Activated CD8-positive, alpha-beta memory T cell treated with anti-CD3 and anti-CD28 coated beads, Interleukin-2, amount 10 ng/mL, durations not matched to agents 7 days and 5 days (primary cell): ENCODE results near the gene PMFBP1. TPM values are rescaled to one million over a fixed set of nuclear protein-coding genes. Genes with fewer than 3 reads are reported as not detected.

ENCODE experiments used
- ATAC-seq: fragments of 150-1000 bp; cut with Tn5 transposase; one replicate; pipeline ENCODE4 v1.10.0; 2021; ENCODE audit warnings: moderate library complexity
- CTCF ChIA-PET: fragments of 350-600 bp; sonication (Branson Sonifier 250); formaldehyde crosslinking; loops from one replicate; lab custom pipeline; 2021; ENCODE audit warnings: antibody characterized with exemption; lab: Charles Lee
- DNase-seq: peaks from one replicate; pipeline ENCODE4 v3.0.0-alpha.2; 2020
- H3K27ac Mint-ChIP-seq: one replicate; pipeline ENCODE4 v1.8.0; 2021; ENCODE audit warnings: mild to moderate bottlenecking, mixed read lengths
- H3K27me3 Mint-ChIP-seq: one replicate; pipeline ENCODE4 v1.8.0; 2021; ENCODE audit warnings: mixed read lengths
- H3K36me3 Mint-ChIP-seq: one replicate; pipeline ENCODE4 v1.8.0; 2021; ENCODE audit warnings: mild to moderate bottlenecking, mixed read lengths
- H3K4me1 Mint-ChIP-seq: one replicate; pipeline ENCODE4 v1.8.0; 2021; ENCODE audit warnings: mixed read lengths
- H3K4me3 Mint-ChIP-seq: one replicate; pipeline ENCODE4 v1.8.0; 2021; ENCODE audit warnings: mild to moderate bottlenecking, moderate library complexity, mixed read lengths
- H3K9me3 Mint-ChIP-seq: one replicate; pipeline ENCODE4 v1.8.0; 2022; ENCODE audit warnings: low read depth, mixed read lengths
- total RNA-seq, 2 experiments: library from RNA; stranded (reverse); gene quantifications; one replicate each; pipeline ENCODE4 v1.2.3, GENCODE V29; 2021

PMFBP1 gene
- total RNA-seq, 2 experiments from 2014 or later, result 2.1 to 6.3 TPM

DNA sequence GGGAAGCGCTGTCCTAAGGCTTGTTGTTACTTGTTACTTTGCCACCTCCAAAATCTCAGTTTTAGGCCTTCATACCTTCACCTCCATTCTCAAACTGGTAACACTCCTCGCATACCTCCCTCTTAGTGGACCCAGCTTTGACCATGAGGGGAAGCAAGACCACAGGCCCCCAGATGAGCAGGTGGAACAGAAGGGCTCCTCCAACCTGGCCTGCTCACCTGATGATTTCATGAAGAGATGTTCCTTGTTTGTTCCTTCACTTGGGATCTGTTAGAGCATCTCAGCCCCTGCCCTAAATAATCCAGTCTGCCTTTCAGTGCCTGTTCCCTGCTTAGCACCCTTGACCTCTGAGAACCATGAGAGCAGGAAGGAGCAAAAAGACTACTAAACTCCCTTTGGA is 49.6 kb downstream of the PMFBP1 start:
- ATAC-seq (no peak), DNase-seq (no peak)
- no peaks in the 10 kb centered on the region for H3K4me1 Mint-ChIP-seq
- CTCF ChIA-PET, result interaction anchor here (1.2 kb wide), 1 partner anchor 27 kb away, joined by 3 read pairs; no protein-coding TSS in a partner anchor
- no peak overlapping the region for H3K4me3 Mint-ChIP-seq
- H3K9me3 Mint-ChIP-seq, result no peaks in the 10 kb centered on the region
- H3K36me3 Mint-ChIP-seq, result no peaks in the 10 kb centered on the region
- no peaks in the 10 kb centered on the region for H3K27me3 Mint-ChIP-seq
- H3K27ac Mint-ChIP-seq, result no peak overlapping the region

DNA sequence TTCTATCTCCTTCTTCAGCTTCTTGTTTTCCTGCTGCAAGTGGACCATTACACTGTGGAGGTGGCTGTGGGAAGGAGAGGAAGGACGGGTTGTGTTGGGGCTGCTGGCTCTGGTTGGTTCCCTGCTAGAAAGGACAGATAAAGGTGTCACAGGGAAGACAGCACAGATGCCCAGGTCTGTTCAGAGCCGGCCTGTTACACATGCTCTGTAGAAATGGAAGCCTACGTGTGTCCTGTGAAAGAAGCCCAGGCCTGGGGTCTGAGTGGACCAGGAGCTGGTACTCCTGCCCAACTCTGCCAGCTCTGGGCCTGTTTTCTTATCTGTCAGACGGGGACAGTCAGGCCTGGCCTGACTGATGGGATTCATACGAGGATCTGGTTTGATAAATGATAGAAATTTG is 51.9 kb downstream of the PMFBP1 start:
- no peak overlapping the region for H3K27ac Mint-ChIP-seq
- H3K27me3 Mint-ChIP-seq, result no peaks in the 10 kb centered on the region
- DNase-seq (no peak), ATAC-seq (no peak)
- H3K4me1 Mint-ChIP-seq, result no peaks in the 10 kb centered on the region
- H3K9me3 Mint-ChIP-seq, result no peaks in the 10 kb centered on the region
- H3K4me3 Mint-ChIP-seq, result no peak overlapping the region
- no peaks in the 10 kb centered on the region for H3K36me3 Mint-ChIP-seq
- CTCF ChIA-PET, result no interaction called here

DNA sequence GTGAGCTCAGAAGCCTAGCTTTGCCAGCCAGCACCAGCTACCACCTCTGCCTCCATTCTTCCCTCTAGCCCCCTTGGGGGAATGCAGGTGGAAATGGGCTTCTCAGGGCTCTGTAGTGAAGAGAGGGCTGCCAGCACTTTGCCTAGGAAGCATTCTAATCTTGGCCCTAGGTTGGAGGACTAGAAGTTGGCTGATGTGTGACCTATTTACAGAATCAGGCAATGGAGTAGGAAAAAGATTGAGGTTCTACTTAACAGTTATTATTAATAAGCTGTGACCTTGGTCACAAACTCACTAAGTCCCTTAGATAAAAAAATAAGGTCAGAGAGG is 58.4 kb downstream of the PMFBP1 start:
- H3K27ac Mint-ChIP-seq, result no peak overlapping the region
- H3K27me3 Mint-ChIP-seq, result no peaks in the 10 kb centered on the region
- ATAC-seq (no peak), DNase-seq (no peak)
- CTCF ChIA-PET, result interaction anchor here (1.7 kb wide), 1 partner anchor 11 kb away, joined by 6 read pairs; no protein-coding TSS in a partner anchor
- peaks cover 30% of the 10 kb centered on the region for H3K36me3 Mint-ChIP-seq
- H3K4me3 Mint-ChIP-seq, result no peak overlapping the region
- H3K4me1 Mint-ChIP-seq, result no peaks in the 10 kb centered on the region
- no peaks in the 10 kb centered on the region for H3K9me3 Mint-ChIP-seq

DNA sequence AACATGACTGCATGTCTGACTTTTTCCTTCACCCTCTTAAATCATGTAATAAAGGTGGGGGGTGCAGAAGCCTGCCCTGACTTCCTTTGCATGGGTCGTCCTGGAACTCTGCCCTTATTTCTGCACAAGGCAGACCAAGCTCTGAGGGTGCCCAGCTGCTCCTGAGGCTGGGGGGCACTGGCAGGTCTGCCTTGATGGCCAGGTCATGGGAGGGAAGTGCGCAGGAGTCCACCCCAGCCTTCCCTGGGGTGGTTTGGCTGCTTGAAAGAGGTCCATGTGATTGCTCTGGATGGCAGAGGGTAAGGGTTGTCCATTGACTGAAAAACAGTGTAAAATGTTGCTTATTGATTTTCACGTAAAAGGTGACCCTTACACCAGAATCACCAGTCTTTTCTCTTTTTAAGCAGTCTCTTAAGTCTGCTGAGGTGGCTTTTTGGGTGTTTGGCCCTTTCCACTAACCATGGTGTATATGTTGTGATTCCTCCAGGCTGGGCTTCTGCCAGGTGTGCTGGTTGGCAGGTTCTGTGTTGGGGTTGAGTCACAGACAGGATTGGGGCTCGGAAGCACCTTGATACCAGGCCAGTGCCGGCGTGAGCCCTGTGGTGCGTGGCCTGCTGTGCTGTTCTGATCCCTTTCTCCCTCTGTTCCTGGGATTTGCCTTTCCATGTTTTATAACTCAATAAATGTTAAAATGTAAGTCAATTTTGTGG is 58.9 kb downstream of the PMFBP1 start:
- CTCF ChIA-PET, result interaction anchor here (1.7 kb wide), 1 partner anchor 11 kb away, joined by 6 read pairs; no protein-coding TSS in a partner anchor
- no peaks in the 10 kb centered on the region for H3K27me3 Mint-ChIP-seq
- no peaks in the 10 kb centered on the region for H3K9me3 Mint-ChIP-seq
- no peak overlapping the region for H3K27ac Mint-ChIP-seq
- no peak overlapping the region for H3K4me3 Mint-ChIP-seq
- no peak for ATAC-seq
- H3K36me3 Mint-ChIP-seq, result peaks cover 34% of the 10 kb centered on the region
- no peak for DNase-seq
- H3K4me1 Mint-ChIP-seq, result no peaks in the 10 kb centered on the region

DNA sequence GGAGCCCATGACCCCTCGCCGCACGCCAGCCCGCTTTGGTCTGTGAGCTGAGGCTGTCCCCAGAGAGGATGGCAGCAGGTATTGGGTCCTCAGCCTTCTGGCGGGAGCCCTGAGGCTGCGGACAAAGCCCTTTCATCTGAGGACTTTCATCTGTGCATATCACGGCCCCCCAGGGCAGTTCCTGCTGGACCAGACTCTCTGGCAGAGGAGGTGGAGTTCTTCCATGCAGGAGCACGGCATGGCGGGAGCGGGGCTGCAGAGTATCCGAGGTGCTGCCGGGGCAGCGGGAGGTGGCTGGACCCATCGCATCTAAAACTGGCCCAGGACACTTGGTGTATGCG is 59.5 kb downstream of the PMFBP1 start:
- Mint-ChIP-seq H3K4me3 (no peak overlapping the region), H3K36me3 (peaks cover 37% of the 10 kb centered on the region)

DNA sequence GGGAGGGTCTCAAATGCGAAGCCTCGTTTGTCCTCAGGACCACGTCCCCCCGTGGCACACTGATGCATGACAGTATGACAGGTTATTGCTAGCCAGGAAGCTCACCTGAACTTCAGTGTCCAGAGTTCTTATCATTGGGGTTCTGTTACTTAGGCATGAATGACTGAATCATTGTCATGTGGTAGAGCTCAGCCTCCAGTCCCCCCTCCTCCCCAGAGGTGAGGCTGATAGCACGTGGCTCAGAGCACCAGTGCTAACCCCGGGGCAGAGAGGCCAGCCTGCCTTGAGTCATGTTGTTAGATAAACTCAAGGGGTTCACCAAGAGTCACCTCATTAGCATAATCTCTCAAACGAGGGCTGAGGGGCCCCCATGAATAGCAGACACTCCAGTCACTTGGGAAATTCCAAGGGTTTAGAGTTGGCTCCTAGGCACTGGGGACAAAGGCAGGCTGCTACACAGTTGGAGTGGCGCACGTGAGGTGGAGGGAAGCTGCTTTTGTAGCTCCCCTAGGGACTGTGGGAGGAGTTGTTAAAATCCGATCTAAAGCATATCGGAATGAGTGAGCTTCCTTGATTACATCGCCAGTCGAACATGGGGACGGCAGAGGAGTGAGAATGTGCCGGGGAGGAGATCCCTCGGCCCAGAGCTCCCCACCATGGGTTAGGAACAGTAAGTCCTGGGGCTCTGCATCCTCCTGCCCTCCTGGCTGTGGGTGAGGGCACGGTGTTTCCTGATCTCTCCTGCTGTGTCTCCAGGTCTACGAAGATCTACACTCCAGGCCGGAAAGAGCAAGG is 60.1 kb downstream of the PMFBP1 start:
- Mint-ChIP-seq H3K9me3 (no peaks in the 10 kb centered on the region), H3K36me3 (peaks cover 42% of the 10 kb centered on the region), H3K27me3 (no peaks in the 10 kb centered on the region), H3K4me1 (no peaks in the 10 kb centered on the region), H3K27ac (no peak overlapping the region), H3K4me3 (no peak overlapping the region)
- ATAC-seq (no peak), DNase-seq (no peak)
- CTCF ChIA-PET, result interaction anchor here (1.2 kb wide), 1 partner anchor 13 kb away, joined by 4 read pairs; no protein-coding TSS in a partner anchor

More for the DNA sequence above, 59.5 kb downstream of the PMFBP1 start:
- no peak overlapping the region for H3K27ac Mint-ChIP-seq
- ATAC-seq, result no peak
- DNase-seq, result no peak
- no peaks in the 10 kb centered on the region for H3K9me3 Mint-ChIP-seq
- H3K4me1 Mint-ChIP-seq, result no peaks in the 10 kb centered on the region
- no peaks in the 10 kb centered on the region for H3K27me3 Mint-ChIP-seq
- CTCF ChIA-PET, result interaction anchor here (1.2 kb wide), 1 partner anchor 12 kb away, joined by 4 read pairs; no protein-coding TSS in a partner anchor

DNA sequence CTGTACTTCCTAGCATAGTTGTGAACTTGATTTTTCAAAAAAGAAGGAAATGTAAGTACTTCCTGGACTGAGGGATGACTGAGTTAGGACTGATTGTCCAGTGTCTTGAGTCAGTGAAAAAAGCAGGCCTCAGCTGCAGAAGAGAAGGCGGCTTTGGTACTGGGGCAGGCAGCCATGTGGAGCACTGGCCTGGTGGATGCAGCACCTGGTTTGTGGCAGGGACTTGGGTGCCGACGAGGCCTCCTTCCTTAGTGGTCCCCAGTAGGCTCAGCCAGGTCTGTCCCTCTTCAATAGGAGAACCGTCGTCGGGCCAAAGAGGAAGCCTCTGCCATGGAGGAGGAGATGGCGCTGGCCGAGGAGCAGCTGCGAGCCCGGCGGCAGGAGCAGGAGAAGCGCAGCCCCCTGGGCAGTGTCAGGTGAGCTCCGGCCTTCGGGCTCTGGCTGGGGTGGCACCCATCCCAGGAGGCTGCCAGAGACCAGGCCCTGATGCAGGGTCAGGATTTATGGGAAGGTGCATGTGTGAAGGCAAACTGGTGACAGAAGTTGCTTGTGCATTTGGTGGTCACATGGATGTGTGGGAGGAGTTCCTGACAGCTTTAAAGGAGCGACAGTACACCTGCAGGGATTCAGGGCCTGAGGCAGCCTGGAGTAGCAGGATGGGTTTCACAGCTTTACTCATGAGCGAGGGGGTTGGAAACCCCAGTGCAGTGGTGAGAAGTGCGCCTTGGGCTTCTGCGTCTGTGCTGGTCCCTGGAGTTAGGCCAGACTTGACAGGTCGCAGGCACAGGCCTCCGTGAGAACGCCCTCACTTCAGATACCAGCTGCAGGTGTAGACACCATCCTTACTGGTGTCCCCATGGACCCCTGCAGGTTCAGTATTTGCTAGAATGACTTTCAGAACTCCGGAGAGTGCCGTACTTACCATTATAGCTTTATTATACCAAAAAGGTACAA is 61.0 kb downstream of the PMFBP1 start:
- Mint-ChIP-seq H3K36me3 (peaks cover 47% of the 10 kb centered on the region), H3K27ac (no peak overlapping the region), H3K4me1 (no peaks in the 10 kb centered on the region), H3K4me3 (no peak overlapping the region), H3K9me3 (no peaks in the 10 kb centered on the region), H3K27me3 (no peaks in the 10 kb centered on the region)
- no peak for ATAC-seq
- CTCF ChIA-PET, result interaction anchor here (1.2 kb wide), 1 partner anchor 14 kb away, joined by 4 read pairs; no protein-coding TSS in a partner anchor
- no peak for DNase-seq

DNA sequence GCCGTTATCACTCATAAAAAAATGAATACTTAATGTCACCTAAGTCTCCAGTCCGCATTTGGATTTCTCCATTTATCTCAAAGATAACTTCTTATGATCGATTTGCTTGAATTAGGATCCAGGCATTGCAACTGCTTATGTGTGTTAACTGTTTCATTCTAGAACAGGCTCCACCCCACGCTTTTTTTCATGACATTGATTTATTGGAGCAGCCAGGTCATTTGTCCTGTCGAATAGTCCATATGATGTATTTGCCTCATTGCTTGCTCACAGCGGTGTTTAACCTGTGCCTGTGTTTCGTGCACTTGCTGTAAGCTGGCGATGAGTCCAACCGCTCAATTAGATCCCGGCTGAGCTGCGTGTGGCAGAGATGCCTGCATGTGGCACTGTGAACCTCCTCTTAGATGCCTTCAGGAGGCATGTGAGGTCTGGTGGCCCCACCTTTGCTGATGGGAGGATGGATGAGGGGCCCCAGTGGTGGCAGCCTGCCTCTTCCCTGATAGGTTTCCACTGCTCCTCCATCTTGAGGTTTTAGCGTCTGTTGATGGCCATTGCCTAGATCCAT is 61.9 kb downstream of the PMFBP1 start:
- CTCF ChIA-PET, result no interaction called here
- no peaks in the 10 kb centered on the region for H3K4me1 Mint-ChIP-seq

DNA sequence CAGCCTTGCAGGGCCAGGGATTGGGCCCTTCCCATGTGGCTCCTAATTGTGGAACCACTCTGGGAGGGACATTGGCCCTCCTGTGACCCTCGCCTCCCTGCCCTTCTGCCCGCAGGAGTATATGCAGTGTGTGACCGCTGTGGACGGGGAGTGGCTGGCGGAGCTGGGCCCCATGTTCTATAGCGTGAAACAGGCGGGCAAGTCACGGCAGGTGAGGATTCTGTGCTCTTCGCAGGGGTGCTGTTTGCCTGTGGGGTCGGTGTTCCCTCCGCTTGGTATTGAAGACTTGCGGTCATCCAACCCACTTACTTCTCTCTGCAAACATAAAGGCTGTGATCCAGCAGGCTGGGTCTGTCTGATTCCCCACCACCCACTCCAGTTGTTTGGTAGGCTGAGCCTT is 62.7 kb downstream of the PMFBP1 start:
- no peak overlapping the region for H3K4me3 Mint-ChIP-seq
- no peak overlapping the region for H3K27ac Mint-ChIP-seq
- DNase-seq (no peak), ATAC-seq (no peak)
- H3K27me3 Mint-ChIP-seq, result no peaks in the 10 kb centered on the region
- no peaks in the 10 kb centered on the region for H3K4me1 Mint-ChIP-seq
- H3K9me3 Mint-ChIP-seq, result no peaks in the 10 kb centered on the region
- H3K36me3 Mint-ChIP-seq, result peaks cover 56% of the 10 kb centered on the region
- CTCF ChIA-PET, result no interaction called here

More for the DNA sequence above, 61.9 kb downstream of the PMFBP1 start:
- no peaks in the 10 kb centered on the region for H3K9me3 Mint-ChIP-seq
- no peaks in the 10 kb centered on the region for H3K27me3 Mint-ChIP-seq
- no peak for DNase-seq
- H3K36me3 Mint-ChIP-seq, result peaks cover 54% of the 10 kb centered on the region
- no peak overlapping the region for H3K27ac Mint-ChIP-seq
- ATAC-seq, result no peak
- no peak overlapping the region for H3K4me3 Mint-ChIP-seq

DNA sequence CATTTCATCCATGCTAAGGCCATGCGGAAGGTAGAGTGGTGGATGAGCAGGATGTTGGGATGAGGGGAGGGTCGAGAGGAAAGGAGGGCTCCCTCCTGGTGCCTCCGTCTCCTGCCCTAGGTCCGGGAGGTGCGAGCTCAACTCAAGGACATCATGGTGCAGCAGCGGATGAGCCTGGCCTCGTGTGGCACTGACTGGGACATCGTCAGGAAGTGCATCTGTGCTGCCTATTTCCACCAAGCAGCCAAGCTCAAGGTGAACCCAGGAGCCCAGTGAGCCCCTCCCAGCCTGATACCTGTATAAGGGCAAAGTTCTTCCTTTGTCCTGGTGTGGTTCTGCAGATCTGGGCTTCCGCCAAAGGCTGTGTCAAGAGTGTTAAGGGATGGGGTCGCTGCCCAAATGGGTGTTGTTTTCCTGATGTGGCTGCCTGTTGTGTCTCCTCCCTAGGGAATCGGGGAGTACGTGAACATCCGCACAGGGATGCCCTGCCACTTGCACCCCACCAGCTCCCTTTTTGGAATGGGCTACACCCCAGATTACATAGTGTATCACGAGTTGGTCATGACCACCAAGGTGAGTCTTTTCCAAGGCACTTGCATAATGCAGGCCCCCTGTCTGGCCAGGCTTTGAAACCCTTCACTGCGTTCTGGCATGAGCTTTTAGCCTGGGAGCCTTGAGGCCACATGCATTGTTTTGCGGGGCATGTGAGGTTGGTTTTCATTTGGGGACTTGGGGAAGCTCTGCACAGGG is 63.4 kb downstream of the PMFBP1 start:
- Mint-ChIP-seq H3K27ac (no peak overlapping the region), H3K4me3 (no peak overlapping the region), H3K4me1 (no peaks in the 10 kb centered on the region), H3K9me3 (no peaks in the 10 kb centered on the region), H3K27me3 (no peaks in the 10 kb centered on the region), H3K36me3 (peaks cover 62% of the 10 kb centered on the region)
- ATAC-seq (no peak), DNase-seq (no peak)
- CTCF ChIA-PET, result no interaction called here

DNA sequence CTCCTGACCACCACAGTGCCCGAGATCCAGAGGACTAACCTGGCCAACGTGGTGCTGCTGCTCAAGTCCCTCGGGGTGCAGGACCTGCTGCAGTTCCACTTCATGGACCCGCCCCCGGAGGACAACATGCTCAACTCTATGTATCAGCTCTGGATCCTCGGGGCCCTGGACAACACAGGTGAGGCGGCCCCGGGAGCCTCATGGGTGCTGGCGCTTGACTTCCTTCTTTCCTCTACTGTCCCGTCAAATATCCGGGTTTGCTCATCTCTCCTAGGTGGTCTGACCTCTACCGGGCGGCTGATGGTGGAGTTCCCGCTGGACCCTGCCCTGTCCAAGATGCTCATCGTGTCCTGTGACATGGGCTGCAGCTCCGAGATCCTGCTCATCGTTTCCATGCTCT is 64.6 kb downstream of the PMFBP1 start:
- Mint-ChIP-seq H3K27me3 (no peaks in the 10 kb centered on the region), H3K4me1 (no peaks in the 10 kb centered on the region), H3K27ac (no peak overlapping the region), H3K36me3 (peaks cover 63% of the 10 kb centered on the region), H3K9me3 (no peaks in the 10 kb centered on the region), H3K4me3 (no peak overlapping the region)
- DNase-seq, result no peak
- CTCF ChIA-PET, result no interaction called here
- ATAC-seq, result no peak

DNA sequence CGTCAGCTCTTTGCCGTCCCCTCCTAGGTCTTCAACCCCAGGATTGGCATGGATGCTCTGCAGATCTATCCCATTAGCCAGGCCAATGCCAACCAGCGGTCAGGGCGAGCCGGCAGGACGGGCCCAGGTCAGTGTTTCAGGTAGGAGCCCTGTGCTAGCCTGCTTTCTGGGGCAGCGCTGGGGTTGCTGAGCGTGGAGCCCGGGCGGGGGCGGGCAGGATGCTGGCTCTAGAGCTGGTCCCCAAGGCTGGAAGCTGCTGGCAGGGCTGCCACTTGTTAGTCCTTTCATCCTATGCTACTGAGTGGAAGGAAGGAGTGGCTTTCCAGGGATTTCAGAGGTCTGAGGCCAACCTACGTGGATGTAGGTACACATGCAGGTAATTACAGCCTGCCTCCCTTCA is 66.0 kb downstream of the PMFBP1 start:
- no peak for DNase-seq
- no peak for ATAC-seq
- H3K27me3 Mint-ChIP-seq, result no peaks in the 10 kb centered on the region
- peaks cover 60% of the 10 kb centered on the region for H3K36me3 Mint-ChIP-seq
- H3K27ac Mint-ChIP-seq, result no peak overlapping the region
- no peak overlapping the region for H3K4me3 Mint-ChIP-seq
- CTCF ChIA-PET, result interaction anchor here (1.2 kb wide), 1 partner anchor 19 kb away, joined by 3 read pairs; no protein-coding TSS in a partner anchor
- no peaks in the 10 kb centered on the region for H3K4me1 Mint-ChIP-seq
- H3K9me3 Mint-ChIP-seq, result no peaks in the 10 kb centered on the region
